Bladder microvascular endothelial cell (primary cell): ENCODE measurements around the gene IFNA4. TPM values are rescaled to one million over a fixed set of nuclear protein-coding genes. Genes with fewer than 3 reads are reported as not detected.

Source experiments
- total RNA-seq: library from RNA; depleted of rRNA; stranded (reverse); fragments of >200 nt; gene quantifications from 2 replicates; pipeline ENCODE4 v1.2.3, GENCODE V29; 2014

Gene IFNA4
- total RNA-seq, result not detected in 2 replicates

GRCh38 chr9:21187487-21187886 lies at the start of gene IFNA4:
Gene IFNA4, minus strand, starts transcription at chr9:21187587. Its CDS starts 56 bp downstream, at chr9:21187531.

DNA sequence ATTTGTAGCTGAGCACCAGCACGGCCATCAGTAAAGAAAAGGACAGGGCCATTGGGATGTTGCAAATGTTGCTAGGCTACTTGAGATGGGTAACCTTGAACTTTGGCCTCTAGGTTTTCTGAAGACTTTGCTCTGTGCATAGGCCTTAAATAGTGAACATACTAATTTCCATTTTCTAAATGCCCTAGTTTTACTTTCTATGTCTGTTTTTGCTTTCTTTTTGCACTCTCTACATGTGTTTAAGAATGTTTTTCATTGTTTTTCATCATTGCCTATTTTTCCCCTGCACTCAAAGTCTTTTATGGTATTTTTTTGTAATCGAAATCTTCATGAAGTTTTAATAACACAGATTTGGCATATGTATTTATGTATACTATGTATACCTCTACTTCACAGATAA lies 40.7 kb upstream of the IFNA4 start, which contains the start of gene IFNA17:
Gene IFNA17, minus strand, starts transcription at position 101 of the 400 bp plus-strand sequence. Its CDS starts 49 bp downstream, at position 52.

GRCh38 chr9:21217211-21217610 lies 29.8 kb upstream of the IFNA4 start, which contains the start of gene IFNA16:
Gene IFNA16, minus strand, starts transcription at chr9:21217311. Its CDS starts 6 bp downstream, at chr9:21217305.

GRCh38 chr9:21207043-21207442 lies 19.7 kb upstream of the IFNA4 start, which contains the start of gene IFNA10:
Gene IFNA10, minus strand, starts transcription at chr9:21207143. Its CDS starts 46 bp downstream, at chr9:21207097.

DNA sequence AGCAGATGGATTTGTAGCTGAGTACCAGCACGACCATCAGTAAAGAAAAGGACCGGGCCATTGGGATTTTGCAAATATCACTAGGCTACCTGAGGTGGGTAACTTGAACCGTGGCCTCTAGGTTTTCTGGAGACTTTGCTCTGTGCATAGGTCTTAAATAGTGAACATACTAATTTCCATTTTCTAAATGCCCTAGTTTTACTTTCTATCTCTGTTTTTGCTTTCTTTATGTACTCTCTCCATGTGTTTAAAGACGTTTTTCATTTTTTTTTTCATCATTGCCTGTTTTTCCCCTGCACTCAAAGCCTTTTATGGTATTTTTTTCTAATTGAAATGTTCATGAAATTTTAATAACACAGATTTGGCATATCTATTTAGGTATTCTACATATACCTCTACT lies 14.7 kb upstream of the IFNA4 start, which contains the start of gene IFNA7:
Gene IFNA7, minus strand, starts transcription at position 101 of the 400 bp plus-strand sequence. Its CDS starts 40 bp downstream, at position 61.

GRCh38 chr9:21166560-21166959 lies 20.8 kb downstream of the IFNA4 start, which contains the start of gene IFNA21:
Gene IFNA21, minus strand, starts transcription at chr9:21166660. Its CDS starts 48 bp downstream, at chr9:21166612.

DNA sequence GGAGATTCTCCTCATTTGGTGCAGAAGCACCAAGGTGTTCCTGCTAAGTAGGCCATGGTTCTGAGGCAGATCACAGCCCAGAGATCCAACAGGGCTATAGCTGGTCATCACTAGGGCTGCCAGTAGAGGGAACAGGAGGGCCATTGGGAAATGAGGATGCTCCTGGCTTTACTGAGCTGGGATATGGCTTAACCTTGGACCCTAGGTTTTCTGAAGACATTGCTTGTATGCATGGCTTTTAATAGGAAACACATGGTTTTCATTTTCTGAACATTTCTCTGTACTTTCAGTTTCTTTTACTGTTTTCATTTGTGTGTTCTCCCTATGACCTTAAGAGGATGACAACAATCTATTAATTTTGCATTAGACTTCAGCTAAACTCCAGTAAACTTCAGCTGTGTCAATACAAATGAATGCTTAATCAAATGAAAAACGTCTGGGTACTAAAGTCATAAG lies 45.9 kb downstream of the IFNA4 start, which contains the start of gene IFNW1:
Gene IFNW1, minus strand, starts transcription at position 406 of the 456 bp plus-strand sequence. Its CDS starts 262 bp downstream, at position 144.

Other genes starting within 250 kb of the IFNA4 start
- gene HACD4, start 155.9 kb downstream of the IFNA4 start, total RNA-seq, result 0.44 and 1.8 TPM in 2 replicates
- not detected in 2 replicates for gene IFNB1, start 109.6 kb downstream of the IFNA4 start, total RNA-seq
- gene IFNW1, start 45.8 kb downstream of the IFNA4 start, total RNA-seq, result not detected in 2 replicates
- gene IFNA21, start 20.9 kb downstream of the IFNA4 start, total RNA-seq, result not detected in 2 replicates
- not detected in 2 replicates for gene IFNA7, start 14.6 kb upstream of the IFNA4 start, total RNA-seq
- gene IFNA10, start 19.6 kb upstream of the IFNA4 start, total RNA-seq, result not detected in 2 replicates
- not detected in 2 replicates for gene IFNA16, start 29.7 kb upstream of the IFNA4 start, total RNA-seq
- not detected in 2 replicates for gene IFNA17, start 40.6 kb upstream of the IFNA4 start, total RNA-seq
- not detected in 2 replicates for gene IFNA14, start 52.4 kb upstream of the IFNA4 start, total RNA-seq
- gene IFNA5, start 117.7 kb upstream of the IFNA4 start, total RNA-seq, result under 0.01 TPM in 1 of 2 replicates, not detected in the other
- 22.5 and 41.5 TPM in 2 replicates for gene KLHL9, start 147.8 kb upstream of the IFNA4 start, total RNA-seq
- not detected in 2 replicates for gene IFNA6, start 163.3 kb upstream of the IFNA4 start, total RNA-seq
- not detected in 2 replicates for gene IFNA13, start 180.5 kb upstream of the IFNA4 start, total RNA-seq
- not detected in 2 replicates for gene IFNA2, start 197.8 kb upstream of the IFNA4 start, total RNA-seq
- not detected in 2 replicates for gene IFNA8, start 221.5 kb upstream of the IFNA4 start, total RNA-seq